ENCODE measurements around the gene MORC4. TPM values are rescaled to one million over a fixed set of nuclear protein-coding genes. Genes with fewer than 3 reads are reported as not detected.

The MORC4 gene
- polyA plus RNA-seq, 1 donor from 2014 or later, result 7.5 TPM

GRCh38 chrX:106932492-106932923 is 67.5 kb downstream of the MORC4 start:
- H3K27ac ChIP-seq (ENCODE audit: low read length), result no peak overlapping the region
- H3K4me2 ChIP-seq (ENCODE audit: low read length), result no peak overlapping the region
- H3K9ac ChIP-seq (ENCODE audit: low read length), result no peak overlapping the region
- no peak overlapping the region for H3K4me3 ChIP-seq (ENCODE audit: low read length)
- no peak overlapping the region for H2AFZ ChIP-seq (ENCODE audit: low read depth, low read length)
- no peaks in the 10 kb centered on the region for H3K36me3 ChIP-seq (ENCODE audit: insufficient read depth, low read length)
- H3K79me2 ChIP-seq (replicated peaks; ENCODE audit: insufficient read depth, low read length), result no peaks in the 10 kb centered on the region
- H3K9me3 ChIP-seq (ENCODE audit: low read length), result no peaks in the 10 kb centered on the region
- no peaks in the 10 kb centered on the region for H4K20me1 ChIP-seq (ENCODE audit: insufficient read depth)
- no peaks in the 10 kb centered on the region for H3K9me2 ChIP-seq (ENCODE audit: insufficient read depth, low read length)
- no peaks in the 10 kb centered on the region for H3F3A ChIP-seq (ENCODE audit: insufficient read depth, low read length, poor library complexity, severe bottlenecking)
- H3K27me3 ChIP-seq (ENCODE audit: insufficient read depth, low read depth, low read length), result no peaks in the 10 kb centered on the region
- TF ChIP-seq MXI1 (conservative IDR thresholded peaks at IDR 0.05; ENCODE audit: poor library complexity, severe bottlenecking) (no peak), TAF1 (IDR thresholded peaks at IDR 0.05; ENCODE audit: low read depth) (no peak)

- Histone ChIP-seq H3F3A (ENCODE audit: insufficient read depth, low read length, poor library complexity, severe bottlenecking) (no peaks in the 10 kb centered on the region), H2AFZ (ENCODE audit: low read depth, low read length) (no peak overlapping the region), H4K20me1 (ENCODE audit: insufficient read depth) (no peaks in the 10 kb centered on the region), H3K9me3 (ENCODE audit: low read length) (no peaks in the 10 kb centered on the region), H3K4me2 (ENCODE audit: low read length) (no peak overlapping the region), H3K4me3 (ENCODE audit: low read length) (no peak overlapping the region), H3K9me2 (ENCODE audit: insufficient read depth, low read length) (no peaks in the 10 kb centered on the region), H3K79me2 (replicated peaks; ENCODE audit: insufficient read depth, low read length) (no peaks in the 10 kb centered on the region), H3K27ac (ENCODE audit: low read length) (no peak overlapping the region), H3K36me3 (ENCODE audit: insufficient read depth, low read length) (no peaks in the 10 kb centered on the region), H3K9ac (ENCODE audit: low read length) (no peak overlapping the region), H3K27me3 (ENCODE audit: insufficient read depth, low read depth, low read length) (no peaks in the 10 kb centered on the region)
- no peak for TF ChIP-seq REST (IDR thresholded peaks at IDR 0.05; ENCODE audit: borderline replicate concordance)
- no peak for TF ChIP-seq MXI1 (conservative IDR thresholded peaks at IDR 0.05; ENCODE audit: poor library complexity, severe bottlenecking)
- TF ChIP-seq TAF1 (IDR thresholded peaks at IDR 0.05; ENCODE audit: low read depth), result no peak
- TF ChIP-seq CTCF (IDR thresholded peaks at IDR 0.05; ENCODE audit: poor library complexity, severe bottlenecking), result no peak
- no peak for TF ChIP-seq SMC3 (conservative IDR thresholded peaks at IDR 0.05; ENCODE audit: poor library complexity)
- TF ChIP-seq RAD21 (conservative IDR thresholded peaks at IDR 0.05), result no peak
- TF ChIP-seq POLR2AphosphoS5 (IDR thresholded peaks at IDR 0.05), result no peak
Measured at GRCh38 chrX:106931831-106932491, 68.1 kb downstream of the MORC4 start.

- H3K9me3 ChIP-seq (ENCODE audit: low read length), result no peaks in the 10 kb centered on the region
- H3K4me3 ChIP-seq (ENCODE audit: low read length), result no peak overlapping the region
- no peak overlapping the region for H3K4me2 ChIP-seq (ENCODE audit: low read length)
- no peaks in the 10 kb centered on the region for H4K20me1 ChIP-seq (ENCODE audit: insufficient read depth)
- H3K27ac ChIP-seq (ENCODE audit: low read length), result no peak overlapping the region
- no peak overlapping the region for H3K9ac ChIP-seq (ENCODE audit: low read length)
- no peaks in the 10 kb centered on the region for H3K9me2 ChIP-seq (ENCODE audit: insufficient read depth, low read length)
- no peaks in the 10 kb centered on the region for H3K36me3 ChIP-seq (ENCODE audit: insufficient read depth, low read length)
- no peak overlapping the region for H2AFZ ChIP-seq (ENCODE audit: low read depth, low read length)
- TF ChIP-seq SMC3 (conservative IDR thresholded peaks at IDR 0.05; ENCODE audit: poor library complexity) (no peak), MXI1 (conservative IDR thresholded peaks at IDR 0.05; ENCODE audit: poor library complexity, severe bottlenecking) (no peak), EZH2 (IDR thresholded peaks at IDR 0.05; ENCODE audit: borderline replicate concordance, insufficient read depth, low read length, poor library complexity, severe bottlenecking) (no peak), RAD21 (conservative IDR thresholded peaks at IDR 0.05) (no peak), POLR2AphosphoS5 (IDR thresholded peaks at IDR 0.05) (no peak), CTCF (IDR thresholded peaks at IDR 0.05; ENCODE audit: poor library complexity, severe bottlenecking) (no peak), TAF1 (IDR thresholded peaks at IDR 0.05; ENCODE audit: low read depth) (no peak), EP300 (conservative IDR thresholded peaks at IDR 0.05; ENCODE audit: poor library complexity, severe bottlenecking) (no peak), REST (IDR thresholded peaks at IDR 0.05; ENCODE audit: borderline replicate concordance) (no peak)
- no peaks in the 10 kb centered on the region for H3F3A ChIP-seq (ENCODE audit: insufficient read depth, low read length, poor library complexity, severe bottlenecking)
- H3K27me3 ChIP-seq (ENCODE audit: insufficient read depth, low read depth, low read length), result no peaks in the 10 kb centered on the region
- H3K79me2 ChIP-seq (replicated peaks; ENCODE audit: insufficient read depth, low read length), result no peaks in the 10 kb centered on the region
Measured at GRCh38 chrX:106928227-106928626, 71.8 kb downstream of the MORC4 start.

All from neural cell (in vitro differentiated cells).